GM19240 (cell line): ENCODE results near the gene CPSF3.
"Not testable (repeated sequence)": the region's sequence is repeated elsewhere in the genome, so short reads cannot be mapped to it uniquely, and the experiment has no call there.

ENCODE experiments used
- DNase-seq: peaks from one replicate; pipeline ENCODE4 v3.0.0; 2011; ENCODE audit warnings: low spot score; ENCODE audit not compliant: insufficient read length

Gene CPSF3

GRCh38 chr2:9465170-9465569 is 41.7 kb downstream of the CPSF3 start:
- no peak for DNase-seq

GRCh38 chr2:9466147-9466683 is 42.8 kb downstream of the CPSF3 start:
- no peak for DNase-seq

- DNase-seq, result no peak
Observed at GRCh38 chr2:9467687-9468086, 44.2 kb downstream of the CPSF3 start.

- DNase-seq, result no peak
Observed at GRCh38 chr2:9471206-9471605, 47.8 kb downstream of the CPSF3 start.

DNA sequence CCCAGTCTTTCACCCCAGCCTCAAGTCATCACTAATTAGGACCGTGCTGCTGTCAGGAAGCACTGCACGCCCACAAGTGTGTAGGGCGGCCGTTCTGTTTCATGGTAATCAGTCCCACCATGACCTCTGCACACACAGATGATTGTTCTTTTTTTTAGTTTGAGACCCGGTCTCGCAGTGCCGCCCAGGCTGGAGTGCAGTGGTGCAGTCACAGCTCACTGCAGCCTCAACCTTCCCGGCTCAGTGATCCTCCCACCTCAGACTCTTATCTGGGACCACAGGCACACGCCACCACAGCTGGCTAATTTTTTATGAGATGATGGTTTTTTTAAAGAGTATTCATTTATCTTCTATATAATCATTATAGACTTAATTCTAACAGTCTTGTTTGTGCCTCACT is 49.1 kb downstream of the CPSF3 start:
- no peak for DNase-seq

GRCh38 chr2:9473308-9473984 is 50.0 kb downstream of the CPSF3 start:
- no peak for DNase-seq

DNA sequence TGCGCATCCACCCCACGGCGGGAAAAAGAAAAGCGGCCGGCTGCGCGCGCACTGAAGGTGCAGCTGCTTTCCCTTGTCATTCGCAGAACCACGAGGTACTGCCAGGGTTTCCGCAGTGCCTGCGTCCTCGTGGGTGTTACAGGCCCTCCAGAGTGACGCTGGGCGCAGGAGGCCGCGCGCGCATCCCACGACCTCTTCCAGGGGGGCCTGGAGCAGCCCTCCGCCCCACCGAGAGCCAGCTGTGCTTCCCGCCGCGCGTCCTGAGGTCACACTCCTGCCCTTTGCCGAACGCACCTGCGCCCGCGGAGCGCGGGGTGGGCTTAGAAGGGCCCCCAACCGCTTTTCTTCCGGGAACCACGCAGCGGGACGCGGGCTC is 50.5 kb downstream of the CPSF3 start:
- DNase-seq, result no peak

DNA sequence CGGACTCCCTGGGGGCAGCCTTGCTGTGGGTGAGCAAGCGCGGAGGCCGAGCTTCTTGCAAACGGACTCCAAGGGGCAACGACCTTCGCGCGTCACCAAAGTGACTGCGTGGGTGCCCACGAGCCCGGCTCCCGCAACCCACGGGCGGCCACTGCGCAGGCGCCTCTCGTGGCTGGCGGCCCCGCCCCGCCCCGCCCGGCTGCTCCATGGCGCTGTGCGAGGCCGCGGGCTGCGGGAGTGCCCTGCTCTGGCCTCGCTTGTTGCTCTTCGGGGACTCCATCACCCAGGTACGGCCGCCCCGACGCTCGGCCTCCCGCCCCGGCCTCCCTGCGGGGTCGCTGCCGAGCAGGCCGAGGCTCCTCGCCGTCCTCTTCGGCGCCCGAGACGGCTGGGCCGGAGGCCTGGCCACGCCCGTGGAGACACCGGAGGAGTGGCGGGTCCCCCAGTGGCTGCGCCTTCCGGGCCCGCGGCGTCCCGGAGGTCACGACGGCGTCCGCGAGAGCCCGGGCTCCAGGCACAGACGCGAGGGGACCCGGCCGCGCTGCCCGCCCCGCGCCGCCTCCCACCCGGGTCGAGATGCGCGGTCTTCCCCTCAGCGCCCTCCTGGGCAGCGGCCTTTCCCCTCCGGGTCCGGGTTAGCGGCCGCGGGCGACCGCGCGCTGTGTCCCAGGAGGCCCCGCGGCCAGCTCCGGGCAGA is 51.1 kb downstream of the CPSF3 start, which contains the start of gene IAH1:
TSS of gene IAH1 (plus strand) at position 191 of the 697 bp plus-strand sequence. CDS start at position 207, 16 bp downstream.
- DNase-seq, result peak; percentile 65

DNA sequence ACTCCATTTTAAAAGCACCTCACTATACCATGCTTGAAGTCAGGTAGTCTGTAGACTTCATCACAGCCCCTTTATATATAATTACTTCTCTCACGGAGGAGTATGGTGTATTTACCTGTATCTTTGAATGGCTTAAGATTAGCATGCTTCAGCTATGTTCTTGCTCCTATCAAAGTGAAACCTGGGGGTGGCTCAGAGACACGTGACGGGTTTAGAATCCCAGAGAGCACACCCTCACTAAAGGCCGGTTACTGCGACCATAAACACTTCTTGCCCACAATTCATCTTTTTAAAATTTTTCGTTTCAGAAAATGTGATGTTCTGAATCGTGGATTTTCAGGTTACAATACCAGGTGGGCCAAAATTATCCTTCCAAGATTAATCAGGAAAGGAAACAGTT is 54.5 kb downstream of the CPSF3 start:
- DNase-seq, result no peak

DNA sequence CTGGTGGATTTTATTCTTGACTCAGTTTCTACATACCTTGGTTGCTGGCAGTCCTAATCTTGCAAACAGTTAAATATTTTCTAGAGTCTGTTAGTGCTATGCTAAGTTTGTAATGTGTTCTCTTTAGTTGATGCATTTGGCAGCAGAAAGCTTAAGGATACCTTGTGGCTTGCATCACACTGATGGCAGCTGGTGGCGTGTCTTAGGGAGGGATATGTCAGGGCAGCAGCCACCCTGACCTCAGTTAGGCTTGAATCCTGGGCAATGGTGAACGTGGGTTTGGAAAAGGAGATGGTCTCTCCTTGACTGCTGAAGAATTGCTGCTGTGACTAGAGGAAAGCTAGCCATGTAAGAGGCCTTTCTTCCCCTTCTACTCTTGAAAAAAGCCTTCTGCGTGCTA is 55.1 kb downstream of the CPSF3 start:
- no peak for DNase-seq

- DNase-seq, result no peak
Observed at GRCh38 chr2:9480157-9480556, 56.7 kb downstream of the CPSF3 start.

DNA sequence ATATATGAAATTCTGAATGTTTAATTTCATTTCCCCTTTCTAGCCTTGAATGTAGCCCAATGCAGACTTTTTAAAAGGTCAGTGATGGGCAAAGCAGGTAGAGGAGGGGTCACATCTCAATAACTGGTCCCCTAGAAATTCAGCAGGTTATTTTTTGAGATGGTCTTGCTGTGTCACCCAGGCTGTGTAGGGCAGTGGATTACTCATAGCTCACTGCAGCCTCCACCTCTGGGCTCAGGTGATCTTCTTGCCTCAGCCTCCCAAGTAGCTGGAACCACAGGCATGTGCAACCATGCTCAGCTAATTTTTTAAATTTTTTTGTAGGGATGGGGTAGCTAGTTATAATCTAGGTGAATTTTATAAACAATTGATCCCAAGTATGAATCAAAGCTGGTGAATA is 59.7 kb downstream of the CPSF3 start:
- DNase-seq, result no peak

- DNase-seq, result no peak
Observed at GRCh38 chr2:9484533-9484932, 61.1 kb downstream of the CPSF3 start.

- no peak for DNase-seq
Observed at GRCh38 chr2:9488583-9489547, 65.4 kb downstream of the CPSF3 start.

DNA sequence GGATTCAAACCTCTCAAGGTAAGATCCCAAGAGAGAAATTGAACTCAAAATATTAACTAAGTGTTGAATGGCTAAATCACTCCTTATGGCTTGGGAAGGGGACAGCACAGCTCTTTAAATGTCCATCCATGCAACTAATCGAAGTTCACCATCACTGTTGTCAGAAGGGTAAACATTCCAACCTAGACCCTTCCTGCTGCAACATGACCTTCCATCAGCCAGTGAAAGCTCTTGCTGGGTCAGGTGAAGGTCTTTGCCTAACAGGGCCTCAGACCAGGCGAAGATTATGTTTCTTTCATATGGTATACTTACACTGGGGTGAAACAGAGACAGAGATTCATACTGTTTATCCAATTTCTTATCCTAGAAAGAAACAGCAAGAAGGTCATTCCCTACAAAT is 67.3 kb downstream of the CPSF3 start:
- DNase-seq, result no peak

GRCh38 chr2:9492927-9493326 is 69.5 kb downstream of the CPSF3 start:
- DNase-seq, result no peak

DNA sequence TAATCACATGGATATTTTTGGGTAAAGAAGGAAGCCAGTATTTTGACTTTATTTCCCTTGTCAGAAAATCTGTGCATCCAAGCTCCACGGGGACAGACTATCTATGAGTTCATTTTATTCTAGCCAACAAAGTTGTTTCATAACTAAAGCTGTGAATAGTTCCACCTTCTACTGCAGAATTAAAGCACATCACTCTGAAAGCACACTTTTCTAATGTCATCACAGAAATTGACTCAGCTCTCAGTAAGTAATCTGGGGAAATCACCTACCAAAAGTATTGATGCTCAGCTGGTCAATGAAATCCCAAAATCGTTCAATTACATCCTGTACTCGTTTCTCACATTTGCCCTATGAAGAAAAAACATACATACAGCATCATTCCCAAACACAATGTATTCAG is 70.0 kb downstream of the CPSF3 start:
- DNase-seq, result no peak

- no peak for DNase-seq
Observed at GRCh38 chr2:9494081-9494480, 70.6 kb downstream of the CPSF3 start.

DNA sequence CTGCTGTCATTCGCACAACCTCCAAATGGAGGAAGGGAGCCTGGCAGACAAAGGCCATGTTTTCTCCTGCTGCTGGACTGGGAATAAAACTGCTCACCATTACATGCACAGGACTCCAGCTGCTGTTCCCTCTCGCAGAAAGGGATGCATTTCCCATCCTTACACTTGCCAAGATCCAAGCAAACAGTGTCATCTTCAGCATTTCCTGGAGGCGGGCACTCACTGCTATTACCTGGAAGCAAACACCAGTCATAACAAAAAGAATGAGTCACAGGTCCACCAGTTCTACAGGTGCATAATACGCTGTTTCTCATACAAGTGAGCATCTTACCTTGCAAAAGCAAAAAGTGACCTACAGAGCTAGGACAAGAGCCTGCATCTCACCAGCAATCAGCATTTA is 73.6 kb downstream of the CPSF3 start:
- no peak for DNase-seq

- no peak for DNase-seq
Observed at GRCh38 chr2:9498210-9498609, 74.8 kb downstream of the CPSF3 start.

GRCh38 chr2:9508931-9509330 is 85.5 kb downstream of the CPSF3 start:
- DNase-seq, result no peak

- not testable (repeated sequence) for DNase-seq
Observed at GRCh38 chr2:9513946-9514345, 90.5 kb downstream of the CPSF3 start.
